Uterus (tissue), 4 donors: ENCODE results near the gene SAC3D1. TPM values are rescaled to one million over a fixed set of nuclear protein-coding genes. Genes with fewer than 3 reads are reported as not detected.

Source experiments
- DNase-seq, 2 donors: peaks; one replicate each; pipeline ENCODE4 v3.0.0-alpha.2; 2019 to 2020
- H3K27ac ChIP-seq, 2 donors: fragments of 200-600 bp; sonication (generic); 1 replicate in 1 of 2; 2 replicates in 1 of 2; pipeline ENCODE4 v1.5.1; 2016 to 2018
- H3K27me3 ChIP-seq, 2 donors: fragments of 200-600 bp; sonication (generic); one replicate each; pipeline ENCODE4 v1.5.1; 2018 to 2019; ENCODE audit warnings: control low read depth in 1 of 2
- H3K36me3 ChIP-seq, 2 donors: fragments of 200-600 bp; sonication (generic); one replicate each; pipeline ENCODE4 v1.5.1; 2019; ENCODE audit warnings: control low read depth in 1 of 2
- H3K4me1 ChIP-seq, 2 donors: fragments of 200-600 bp; sonication (generic); one replicate each; pipeline ENCODE4 v1.5.1; 2018 to 2019; ENCODE audit warnings: control low read depth in 1 of 2
- H3K4me3 ChIP-seq, 2 donors: fragments of 200-600 bp; sonication (generic); 1 replicate in 1 of 2; 2 replicates in 1 of 2; pipeline ENCODE4 v1.5.1; 2018 to 2019; ENCODE audit warnings: mild to moderate bottlenecking in 1 of 2
- H3K9me3 ChIP-seq, 2 donors: fragments of 200-600 bp; sonication (generic); one replicate each; pipeline ENCODE4 v1.5.1; 2019; ENCODE audit warnings: control low read depth in 1 of 2
- POLR2A ChIP-seq, 2 donors: fragments of 450-650 bp; IDR thresholded peaks; one replicate each; pipeline ENCODE4 v1.6.1; 2016; ENCODE audit warnings: antibody characterized with exemption in 2 of 2, mild to moderate bottlenecking in 1 of 2, moderate library complexity in 1 of 2
- intact Hi-C: fragments of 100-400 bp; cut with DNase I; formaldehyde crosslinking; loops from one replicate; pipeline ENCODE4 v1.15.1; 2023; ENCODE audit warnings: low total_unique reads
- microRNA-seq: library from miRNA; unstranded; fragments of <30 nt; microRNA quantifications from one replicate; pipeline ENCODE4, GENCODE V29; 2016; ENCODE audit warnings: borderline microRNAs expressed, borderline replicate concordance
- small RNA-seq: library from RNA; depleted of rRNA; stranded (forward); fragments of <200 nt; gene quantifications from one replicate; pipeline ENCODE3, GENCODE V24; 2016
- total RNA-seq, 4 donors: library from RNA; depleted of rRNA in 3 of 4; stranded (reverse); fragments of >200 nt in 3 of 4; gene quantifications; one replicate each; pipeline versions ENCODE4 v1.1.0 to v1.2.4, GENCODE V29; 2014 to 2023
- TF ChIP-seq, protein P1 (sequence below), 4 experiments: fragments of 200-600 bp in 2 of 4; fragments of 450-650 bp in 2 of 4; sonication (generic) in 2 of 4; IDR thresholded peaks; one replicate each; pipeline ENCODE4 v1.5.1; 2016 to 2019; ENCODE audit warnings: antibody characterized with exemption in 4 of 4, mild to moderate bottlenecking in 2 of 4, moderate library complexity in 1 of 4
- donor health status: DM: yes; HTN: yes; CAD: no.

The SAC3D1 gene
- total RNA-seq, 4 donors from 2014 or later: 1.5 to 22.3 (median 7.9) TPM

DNA sequence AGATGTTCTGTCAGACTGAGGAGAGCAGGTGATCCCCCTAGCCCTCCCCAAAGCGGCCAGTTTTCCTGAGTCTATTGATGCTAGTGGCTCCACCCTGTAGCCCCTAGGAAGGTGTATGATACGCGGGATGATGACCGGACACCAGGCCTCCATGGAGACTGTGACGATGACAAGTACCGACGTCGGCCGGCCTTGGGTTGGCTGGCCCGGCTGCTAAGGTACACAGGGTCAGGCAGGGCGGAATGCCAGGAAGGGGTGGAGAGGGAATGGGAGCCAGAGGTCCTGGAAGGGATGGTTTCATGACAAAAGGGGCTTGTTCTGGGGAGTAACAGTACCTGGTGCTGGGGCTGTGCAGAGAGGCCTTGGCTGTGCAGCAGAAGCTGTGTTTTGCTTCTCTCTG lies 46.2 kb downstream of the SAC3D1 start:
- Histone ChIP-seq H3K9me3 (no peaks in the 10 kb centered on the region), H3K36me3 (no peaks in the 10 kb centered on the region), H3K4me1 (peaks cover 0 to 6% of the 10 kb centered on the region in 2 donors), H3K4me3 (no peak overlapping the region), H3K27ac (no peak overlapping the region), H3K27me3 (no peaks in the 10 kb centered on the region)
- intact Hi-C loops: no loop called here
- no peak for TF ChIP-seq POLR2A (IDR thresholded peaks at IDR 0.05)
- TF ChIP-seq, protein P1, sequence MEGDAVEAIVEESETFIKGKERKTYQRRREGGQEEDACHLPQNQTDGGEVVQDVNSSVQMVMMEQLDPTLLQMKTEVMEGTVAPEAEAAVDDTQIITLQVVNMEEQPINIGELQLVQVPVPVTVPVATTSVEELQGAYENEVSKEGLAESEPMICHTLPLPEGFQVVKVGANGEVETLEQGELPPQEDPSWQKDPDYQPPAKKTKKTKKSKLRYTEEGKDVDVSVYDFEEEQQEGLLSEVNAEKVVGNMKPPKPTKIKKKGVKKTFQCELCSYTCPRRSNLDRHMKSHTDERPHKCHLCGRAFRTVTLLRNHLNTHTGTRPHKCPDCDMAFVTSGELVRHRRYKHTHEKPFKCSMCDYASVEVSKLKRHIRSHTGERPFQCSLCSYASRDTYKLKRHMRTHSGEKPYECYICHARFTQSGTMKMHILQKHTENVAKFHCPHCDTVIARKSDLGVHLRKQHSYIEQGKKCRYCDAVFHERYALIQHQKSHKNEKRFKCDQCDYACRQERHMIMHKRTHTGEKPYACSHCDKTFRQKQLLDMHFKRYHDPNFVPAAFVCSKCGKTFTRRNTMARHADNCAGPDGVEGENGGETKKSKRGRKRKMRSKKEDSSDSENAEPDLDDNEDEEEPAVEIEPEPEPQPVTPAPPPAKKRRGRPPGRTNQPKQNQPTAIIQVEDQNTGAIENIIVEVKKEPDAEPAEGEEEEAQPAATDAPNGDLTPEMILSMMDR (IDR thresholded peaks at IDR 0.05): no peak
- no peak for DNase-seq

DNA sequence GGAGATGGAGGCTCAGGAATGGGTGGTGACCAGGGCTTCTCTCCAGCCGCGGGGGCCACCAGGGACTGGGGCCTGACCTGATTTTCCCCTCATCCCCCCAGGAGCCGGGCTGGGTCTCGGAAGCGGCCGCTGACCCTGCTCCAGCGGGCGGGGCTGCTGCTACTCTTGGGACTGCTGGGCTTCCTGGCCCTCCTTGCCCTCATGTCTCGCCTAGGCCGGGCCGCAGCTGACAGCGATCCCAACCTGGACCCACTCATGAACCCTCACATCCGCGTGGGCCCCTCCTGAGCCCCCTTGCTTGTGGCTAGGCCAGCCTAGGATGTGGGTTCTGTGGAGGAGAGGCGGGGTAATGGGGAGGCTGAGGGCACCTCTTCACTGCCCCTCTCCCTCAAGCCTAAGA lies 46.8 kb downstream of the SAC3D1 start:
- Histone ChIP-seq H3K4me3 (no peak overlapping the region), H3K27ac (no peak overlapping the region), H3K4me1 (peaks cover 0 to 6% of the 10 kb centered on the region in 2 donors), H3K27me3 (no peaks in the 10 kb centered on the region), H3K36me3 (no peaks in the 10 kb centered on the region), H3K9me3 (no peaks in the 10 kb centered on the region)
- TF ChIP-seq, protein P1 (IDR thresholded peaks at IDR 0.05): no peak
- TF ChIP-seq POLR2A (IDR thresholded peaks at IDR 0.05): no peak
- intact Hi-C loops: no loop called here
- DNase-seq: no peak

DNA sequence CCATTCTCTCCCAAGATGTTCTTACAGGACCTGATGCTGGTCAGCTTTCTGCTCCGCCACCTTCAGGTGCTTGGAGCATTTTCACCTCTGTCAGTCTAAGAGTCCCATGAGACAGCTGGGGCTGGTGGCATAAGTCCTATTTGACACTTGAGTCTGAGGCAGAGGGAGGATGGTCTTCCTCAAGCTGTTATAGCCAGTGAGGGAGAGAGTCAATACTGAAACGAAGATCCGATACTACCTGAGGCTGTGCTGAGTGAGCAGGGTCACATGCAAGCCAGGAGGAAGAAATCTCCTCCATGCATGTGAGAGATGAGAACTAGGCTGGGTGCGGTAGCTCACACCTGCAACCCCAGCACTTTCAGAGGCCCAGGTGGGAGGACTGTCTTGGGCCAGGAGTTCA lies 48.6 kb downstream of the SAC3D1 start:
- DNase-seq: no peak
- intact Hi-C loops: no loop called here
- Histone ChIP-seq H3K36me3 (no peaks in the 10 kb centered on the region), H3K4me3 (no peak overlapping the region), H3K27ac (no peak overlapping the region), H3K27me3 (no peaks in the 10 kb centered on the region), H3K4me1 (peaks cover 0 to 4% of the 10 kb centered on the region in 2 donors), H3K9me3 (no peaks in the 10 kb centered on the region)
- TF ChIP-seq, protein P1 (IDR thresholded peaks at IDR 0.05): no peak
- no peak for TF ChIP-seq POLR2A (IDR thresholded peaks at IDR 0.05)

DNA sequence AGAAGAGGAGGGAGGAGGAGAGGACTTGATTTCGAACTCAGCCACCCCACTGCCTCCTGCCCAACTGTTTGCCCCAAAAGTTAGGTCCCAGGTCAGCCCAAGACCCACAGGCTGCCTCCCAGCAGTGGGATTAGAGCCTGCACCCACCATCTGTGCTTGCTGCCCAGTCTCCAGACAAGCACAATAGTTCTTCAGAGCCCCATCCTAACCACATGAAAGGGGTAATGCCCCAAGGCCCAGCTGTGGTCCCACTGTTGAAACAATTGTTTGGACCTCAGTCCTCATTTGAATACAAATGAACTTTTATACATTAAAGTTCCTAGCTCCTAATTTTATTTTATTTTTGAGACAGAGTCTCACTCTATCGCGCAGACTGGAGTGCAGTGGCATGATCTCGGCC lies 49.6 kb downstream of the SAC3D1 start:
- no peak for DNase-seq
- no peak overlapping the region for H3K4me3 ChIP-seq
- H3K36me3 ChIP-seq: no peaks in the 10 kb centered on the region
- no peaks in the 10 kb centered on the region for H3K9me3 ChIP-seq
- intact Hi-C loops: no loop called here
- TF ChIP-seq, protein P1 (IDR thresholded peaks at IDR 0.05): no peak
- TF ChIP-seq POLR2A (IDR thresholded peaks at IDR 0.05): no peak
- H3K4me1 ChIP-seq: no peaks in the 10 kb centered on the region
- no peak overlapping the region for H3K27ac ChIP-seq
- no peaks in the 10 kb centered on the region for H3K27me3 ChIP-seq

Small RNA genes within 50 kb of the gene (microRNA-seq; reads per million reads assigned to microRNA genes)
- not detected for gene MIR6879

Small RNA genes within 50 kb of the gene (small RNA-seq; reads per million reads assigned to genes)
- gene MIR6879: not detected
- not detected for gene SNX15

Other genes starting within 250 kb of the SAC3D1 start
- gene MAP4K2, start 238.0 kb upstream of the SAC3D1 start, total RNA-seq: 10 to 100 TPM; 10.2 to 49.1 (median 24.4) TPM
- 10 to 100 TPM in 2 of 4 donors, 1 to 10 TPM in 2; 3.8 to 26.2 (median 14.9) TPM for gene MEN1, start 230.7 kb upstream of the SAC3D1 start, total RNA-seq
- 1 to 10 TPM in 1 of 4 donors, under 1 TPM in 3; under 0.01 to 2.7 (median 0.30) TPM for gene CDC42BPG, start 196.6 kb upstream of the SAC3D1 start, total RNA-seq
- gene EHD1, start 162.6 kb upstream of the SAC3D1 start, total RNA-seq: 10 to 100 TPM in 3 of 4 donors, 1 to 10 TPM in 1; 3.5 to 78.7 (median 36.9) TPM
- 10 to 100 TPM in 3 of 4 donors, 1 to 10 TPM in 1; 6.8 to 39.6 (median 18.4) TPM for gene ATG2A, start 124.0 kb upstream of the SAC3D1 start, total RNA-seq
- 10 to 100 TPM in 2 of 4 donors, 1 to 10 TPM in 2; 6.7 to 23.4 (median 13.0) TPM for gene PPP2R5B, start 116.5 kb upstream of the SAC3D1 start, total RNA-seq
- not detected for gene GPHA2, start 105.3 kb upstream of the SAC3D1 start, total RNA-seq
- under 1 TPM in 1 of 4 donors, not detected in 3; under 0.01 TPM for gene MAJIN, start 69.1 kb upstream of the SAC3D1 start, total RNA-seq
- gene BATF2, start 44.2 kb upstream of the SAC3D1 start, total RNA-seq: 1 to 10 TPM in 1 of 4 donors, under 1 TPM in 1, not detected in 2; 0.90 to 3.7 TPM
- gene ARL2, start 27.1 kb upstream of the SAC3D1 start, total RNA-seq: 100 to 1,000 TPM in 2 of 4 donors, 10 to 100 TPM in 2; 63.5 to 120 (median 93.8) TPM
- 10 to 100 TPM; 13.1 to 27.6 (median 20.6) TPM for gene SNX15, start 13.8 kb upstream of the SAC3D1 start, total RNA-seq
- 10 to 100 TPM in 2 of 4 donors, under 1 TPM in 2; 0.59 to 37.1 (median 17.6) TPM for gene NAALADL1, start 17.3 kb downstream of the SAC3D1 start, total RNA-seq
- gene CDCA5, start 42.8 kb downstream of the SAC3D1 start, total RNA-seq: 1 to 10 TPM in 1 of 4 donors, under 1 TPM in 2, not detected in 1; 0.30 to 7.1 (median 0.77) TPM
- 10 to 100 TPM in 3 of 4 donors, 1 to 10 TPM in 1; 9.0 to 37.5 (median 24.5) TPM for gene ZFPL1, start 43.0 kb downstream of the SAC3D1 start, total RNA-seq
- 100 to 1,000 TPM in 3 of 4 donors, 10 to 100 TPM in 1; 96.1 to 447 (median 140) TPM for gene VPS51, start 55.0 kb downstream of the SAC3D1 start, total RNA-seq
- 10 to 100 TPM in 1 of 4 donors, 1 to 10 TPM in 2, under 1 TPM in 1; 0.77 to 16.7 (median 5.5) TPM for gene TM7SF2, start 70.7 kb downstream of the SAC3D1 start, total RNA-seq
- gene ZNHIT2, start 76.5 kb downstream of the SAC3D1 start, total RNA-seq: 1 to 10 TPM in 3 of 4 donors, not detected in 1; 4.6 to 9.6 (median 5.7) TPM
- 1,000 to 10,000 TPM in 3 of 4 donors, 100 to 1,000 TPM in 1; 161 to 5,220 (median 1,903) TPM for gene FAU, start 80.9 kb downstream of the SAC3D1 start, total RNA-seq
- gene MRPL49, start 81.1 kb downstream of the SAC3D1 start, total RNA-seq: 10 to 100 TPM; 27.6 to 69.2 (median 57.8) TPM
- gene SYVN1, start 93.3 kb downstream of the SAC3D1 start, total RNA-seq: 10 to 100 TPM; 34.7 to 88.8 (median 60.5) TPM
- not detected for gene SPDYC, start 129.0 kb downstream of the SAC3D1 start, total RNA-seq
- gene CAPN1, start 140.7 kb downstream of the SAC3D1 start, total RNA-seq: 100 to 1,000 TPM; 122 to 174 (median 157) TPM
- 10 to 100 TPM in 2 of 4 donors, 1 to 10 TPM in 2; 3.3 to 13.5 (median 7.6) TPM for gene POLA2, start 220.8 kb downstream of the SAC3D1 start, total RNA-seq